GM21381 (cell line): ENCODE results near the gene PDGFB.

Experiments used
- ATAC-seq: cut with Tn5 transposase; IDR thresholded peaks from one replicate; pipeline ENCODE4 v1.9.1; 2021; ENCODE audit warnings: mild to moderate bottlenecking, moderate library complexity; ENCODE audit not compliant: unreplicated experiment

The PDGFB gene

GRCh38 chr22:39209756-39210155 is 35.0 kb downstream of the PDGFB start:
- no peak for ATAC-seq

- ATAC-seq: no peak
Observed at GRCh38 chr22:39208013-39208680, 36.6 kb downstream of the PDGFB start.

GRCh38 chr22:39207141-39208012 is 37.4 kb downstream of the PDGFB start:
- ATAC-seq: no peak

GRCh38 chr22:39206491-39206890 is 38.3 kb downstream of the PDGFB start:
- ATAC-seq: no peak

DNA sequence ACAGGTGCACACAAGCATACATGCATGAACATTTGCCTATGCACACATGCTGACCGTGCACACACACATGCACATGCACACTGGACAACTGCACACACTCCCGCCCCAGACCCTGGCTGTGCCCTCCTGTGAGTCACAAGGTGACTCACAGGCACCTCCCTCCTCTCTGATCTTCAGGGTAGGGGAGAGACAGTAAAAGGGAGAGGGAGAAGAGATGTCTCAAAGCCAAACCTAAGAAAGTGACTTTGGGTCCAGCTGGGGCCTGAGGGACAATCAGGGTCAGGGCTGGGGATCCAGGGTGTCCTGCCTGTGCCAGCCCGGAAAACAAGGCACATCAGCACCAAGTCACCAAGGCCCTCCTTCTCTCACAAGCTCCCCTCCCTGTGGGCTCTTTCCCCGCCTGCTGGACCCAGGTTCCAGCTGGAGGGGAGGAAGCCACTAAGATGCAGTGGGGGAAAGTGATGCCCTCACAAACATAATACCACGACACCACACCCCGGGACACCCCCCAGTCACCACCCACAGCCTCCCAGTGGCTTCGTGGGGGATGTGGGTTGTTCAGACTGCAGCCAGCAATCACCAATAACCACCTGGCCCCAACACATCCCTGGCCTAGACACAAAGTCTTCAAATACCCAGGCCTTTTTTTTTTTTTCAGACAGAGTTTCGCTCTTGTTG is 39.3 kb downstream of the PDGFB start:
- ATAC-seq: no peak

- no peak for ATAC-seq
Observed at GRCh38 chr22:39204216-39204615, 40.6 kb downstream of the PDGFB start.

DNA sequence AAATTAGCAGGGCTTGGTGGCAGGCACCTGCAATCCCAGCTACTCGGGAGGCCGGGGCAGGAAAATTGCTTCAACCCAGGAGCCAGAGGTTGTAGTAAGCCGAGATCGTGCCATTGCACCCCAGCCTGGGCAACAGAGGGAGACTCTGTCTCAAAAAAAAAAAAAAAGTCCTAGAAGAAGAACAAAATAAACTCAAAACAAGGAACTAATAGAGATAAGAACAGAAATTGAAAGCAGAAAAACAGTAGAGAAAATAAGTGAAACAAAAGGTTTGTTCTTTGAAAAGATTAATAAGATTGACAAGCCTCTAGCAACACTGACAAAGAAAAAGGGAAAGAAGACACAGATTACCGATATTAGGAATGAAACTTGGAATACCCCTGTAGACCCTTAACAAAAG is 47.2 kb downstream of the PDGFB start:
- ATAC-seq: no peak

GRCh38 chr22:39194098-39194497 is 50.7 kb downstream of the PDGFB start:
- no peak for ATAC-seq

GRCh38 chr22:39188809-39189208 is 56.0 kb downstream of the PDGFB start:
- no peak for ATAC-seq

GRCh38 chr22:39185601-39186012 is 59.2 kb downstream of the PDGFB start:
- no peak for ATAC-seq

- ATAC-seq: no peak
Observed at GRCh38 chr22:39184586-39185577, 59.9 kb downstream of the PDGFB start.

GRCh38 chr22:39183991-39184585 is 60.7 kb downstream of the PDGFB start:
- ATAC-seq: no peak

- ATAC-seq: no peak
Observed at GRCh38 chr22:39182478-39183030, 62.2 kb downstream of the PDGFB start.

- ATAC-seq: no peak
Observed at GRCh38 chr22:39181778-39182177, 63.0 kb downstream of the PDGFB start.

DNA sequence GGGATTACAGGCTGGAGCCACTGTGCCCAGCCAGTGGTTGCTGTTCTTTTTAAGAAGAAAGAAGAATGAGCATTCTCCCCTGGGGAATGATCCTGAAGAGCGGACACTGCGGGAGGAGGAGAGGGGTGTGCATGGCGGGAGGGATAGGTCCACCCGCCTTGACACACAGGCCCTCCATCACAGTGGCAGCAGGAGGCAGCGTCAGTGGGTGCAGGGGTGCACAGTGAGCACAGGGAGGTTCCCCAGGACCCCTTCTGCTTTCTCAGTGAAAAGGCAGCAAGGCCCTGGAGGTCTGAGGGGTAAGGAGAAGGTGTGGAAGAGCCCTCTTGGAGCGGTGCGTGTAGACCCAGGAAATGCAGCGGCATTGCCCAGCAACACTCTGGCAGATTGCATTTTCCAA is 63.4 kb downstream of the PDGFB start:
- ATAC-seq: no peak

DNA sequence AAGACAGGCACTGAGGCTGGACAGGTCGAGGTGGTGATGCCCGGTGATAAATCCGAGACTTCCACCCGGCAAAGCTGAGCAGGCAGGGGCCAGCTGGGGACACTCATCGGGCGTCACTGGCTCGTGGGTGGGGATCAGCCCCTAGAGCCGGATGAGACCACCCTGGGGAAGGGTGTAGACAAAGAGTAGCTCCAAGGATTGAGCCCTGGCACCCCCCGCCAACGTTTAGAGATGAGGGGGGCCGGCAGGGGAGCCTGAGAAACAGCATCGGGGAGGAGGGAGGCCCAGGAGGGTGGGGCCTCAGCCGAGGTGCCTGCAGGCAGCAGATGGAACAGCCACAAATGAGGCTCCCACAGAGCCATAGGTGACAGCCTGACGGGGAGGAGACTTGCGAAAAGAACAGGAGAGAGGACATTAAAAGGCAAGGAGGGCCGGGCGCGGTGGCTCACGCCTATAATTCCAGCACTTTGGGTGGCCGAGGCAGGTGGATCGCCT is 64.9 kb downstream of the PDGFB start:
- no peak for ATAC-seq

- no peak for ATAC-seq
Observed at GRCh38 chr22:39179401-39179827, 65.4 kb downstream of the PDGFB start.

DNA sequence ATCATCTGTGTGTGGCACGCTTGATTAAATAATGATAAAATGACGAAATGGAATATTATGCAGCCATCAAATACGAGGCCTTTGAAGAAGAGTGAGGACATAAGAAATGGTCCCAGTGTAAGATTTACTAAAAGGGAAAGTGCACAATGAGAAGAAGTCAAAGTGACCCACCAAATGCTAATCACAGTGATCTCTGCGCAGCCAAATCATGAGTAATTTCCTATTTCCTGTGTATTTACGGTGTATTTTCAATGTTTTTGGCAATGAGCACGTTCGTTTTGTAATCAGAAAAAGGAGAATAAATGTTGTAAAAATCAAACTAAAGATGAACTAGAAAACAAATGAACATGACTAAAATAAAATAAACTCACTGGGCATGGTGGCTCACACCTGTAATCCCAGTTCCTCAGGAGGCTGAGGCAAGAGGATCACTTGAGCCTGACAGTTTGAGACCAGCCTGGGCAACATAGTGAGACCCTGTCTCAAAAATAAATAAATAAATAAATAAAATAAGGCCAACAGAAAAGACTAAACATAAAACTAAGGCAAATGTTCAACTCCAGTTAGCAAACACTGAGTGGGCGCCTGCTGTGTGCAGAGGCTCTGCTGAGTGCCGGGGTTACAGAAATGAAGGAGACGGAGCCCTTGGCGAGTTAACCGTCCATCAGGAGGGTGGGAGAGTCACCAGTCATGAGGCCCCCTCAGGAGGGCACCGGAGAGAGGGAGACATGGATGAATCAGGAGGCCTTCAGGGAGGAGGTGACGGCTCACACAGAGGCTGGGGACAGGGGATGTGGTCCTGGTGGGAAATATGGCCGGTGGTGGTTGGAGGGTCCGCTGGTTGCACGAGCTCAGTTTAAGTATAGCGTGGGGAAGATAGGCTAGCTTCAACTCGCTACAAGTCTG is 66.3 kb downstream of the PDGFB start:
- no peak for ATAC-seq

DNA sequence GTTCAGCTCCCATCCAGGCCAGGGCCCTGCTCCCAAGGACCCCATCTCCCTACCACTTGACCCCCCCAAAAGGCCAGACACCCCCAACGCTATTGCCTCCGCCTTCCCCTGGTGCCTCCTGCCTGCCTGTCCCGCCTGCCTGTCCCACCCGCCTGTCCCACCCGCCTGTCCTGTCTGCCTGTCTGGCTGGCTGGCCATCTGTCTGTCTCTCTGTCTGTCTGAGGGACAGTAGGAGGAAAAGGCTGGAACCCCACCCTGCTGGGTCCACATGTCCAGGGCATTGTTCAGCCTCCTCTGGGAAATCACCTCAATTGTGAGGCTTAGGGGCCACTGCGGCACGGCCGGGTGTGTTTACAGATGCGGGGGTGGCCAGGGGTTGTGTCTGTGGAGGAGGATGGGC is 67.0 kb downstream of the PDGFB start:
- no peak for ATAC-seq
